ENCODE data around the gene CNIH1.

DNA sequence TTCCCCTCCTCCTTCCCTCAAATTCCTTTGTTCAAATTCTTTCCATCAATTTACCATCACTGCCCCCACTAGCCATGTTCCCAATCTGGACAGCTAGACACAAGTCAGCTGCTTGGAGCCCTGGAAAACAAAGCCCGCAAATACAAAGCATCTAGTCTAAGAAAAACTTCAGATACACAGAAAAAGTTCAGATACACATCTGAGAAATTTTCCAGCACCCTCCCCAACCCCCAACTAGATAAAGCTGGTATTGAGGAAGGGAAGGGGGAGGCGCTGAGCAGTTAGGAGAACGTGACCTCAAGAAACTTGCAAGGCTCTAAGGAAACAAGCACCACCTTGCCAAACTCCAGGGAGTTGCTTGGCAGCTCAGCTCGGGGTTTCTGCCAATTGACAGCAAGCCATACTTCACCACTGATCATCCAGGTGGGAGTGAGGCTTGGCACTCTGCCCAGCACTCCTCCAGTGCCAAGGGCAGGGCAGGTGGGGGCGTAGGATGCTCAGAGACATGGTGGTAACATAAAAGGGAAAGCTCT, 5.1 kb upstream of the CNIH1 start:
- TF ChIP-seq, protein P1, sequence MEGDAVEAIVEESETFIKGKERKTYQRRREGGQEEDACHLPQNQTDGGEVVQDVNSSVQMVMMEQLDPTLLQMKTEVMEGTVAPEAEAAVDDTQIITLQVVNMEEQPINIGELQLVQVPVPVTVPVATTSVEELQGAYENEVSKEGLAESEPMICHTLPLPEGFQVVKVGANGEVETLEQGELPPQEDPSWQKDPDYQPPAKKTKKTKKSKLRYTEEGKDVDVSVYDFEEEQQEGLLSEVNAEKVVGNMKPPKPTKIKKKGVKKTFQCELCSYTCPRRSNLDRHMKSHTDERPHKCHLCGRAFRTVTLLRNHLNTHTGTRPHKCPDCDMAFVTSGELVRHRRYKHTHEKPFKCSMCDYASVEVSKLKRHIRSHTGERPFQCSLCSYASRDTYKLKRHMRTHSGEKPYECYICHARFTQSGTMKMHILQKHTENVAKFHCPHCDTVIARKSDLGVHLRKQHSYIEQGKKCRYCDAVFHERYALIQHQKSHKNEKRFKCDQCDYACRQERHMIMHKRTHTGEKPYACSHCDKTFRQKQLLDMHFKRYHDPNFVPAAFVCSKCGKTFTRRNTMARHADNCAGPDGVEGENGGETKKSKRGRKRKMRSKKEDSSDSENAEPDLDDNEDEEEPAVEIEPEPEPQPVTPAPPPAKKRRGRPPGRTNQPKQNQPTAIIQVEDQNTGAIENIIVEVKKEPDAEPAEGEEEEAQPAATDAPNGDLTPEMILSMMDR (IDR thresholded peaks at IDR 0.05), result no peak
- TF ChIP-seq POLR2A (IDR thresholded peaks at IDR 0.05), result no peak
